ENCODE results near the gene RHOH.

Gene RHOH

DNA sequence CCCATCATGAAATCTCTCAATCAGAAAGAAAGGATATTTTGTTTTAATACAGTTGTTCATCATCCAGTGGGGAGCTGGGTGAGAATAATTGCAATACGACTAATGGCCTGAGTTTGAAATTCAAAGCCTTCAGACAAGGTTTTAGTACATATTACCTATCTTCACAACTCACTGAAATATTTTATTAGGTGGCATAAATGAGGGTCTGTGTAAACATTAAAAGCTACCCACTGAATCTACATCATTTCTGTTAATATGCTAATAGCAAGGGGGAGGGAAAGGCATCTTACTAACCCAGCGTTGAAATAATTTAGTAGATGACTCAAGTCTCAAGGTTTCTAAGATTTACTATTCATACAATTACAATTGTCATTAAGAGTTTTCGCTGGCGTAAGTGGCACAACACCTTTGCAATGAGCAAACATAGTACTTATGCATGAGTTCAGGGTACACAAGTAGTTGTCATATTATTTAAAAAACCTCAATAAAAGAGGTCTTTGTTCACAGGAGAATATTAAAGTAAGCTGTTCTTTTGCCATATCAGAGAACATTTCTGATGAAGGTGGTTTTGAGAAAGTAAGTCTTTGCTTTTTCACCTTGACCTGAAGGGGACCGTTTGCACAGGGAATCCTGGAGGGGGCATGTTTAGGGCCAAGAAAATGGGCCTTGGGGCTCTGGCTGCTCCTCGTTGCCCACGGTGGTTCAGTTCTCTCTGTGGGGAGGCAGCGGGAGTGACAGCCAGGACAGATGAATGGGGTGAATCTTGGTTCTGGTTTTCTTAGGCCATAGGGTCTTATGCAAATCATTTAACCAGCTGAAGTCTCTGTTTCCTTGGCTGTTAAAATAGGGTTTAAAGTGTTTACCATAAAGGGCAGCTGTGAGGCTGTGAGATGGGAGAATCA is 4.5 kb upstream of the RHOH start:
- TF ChIP-seq, protein P1, sequence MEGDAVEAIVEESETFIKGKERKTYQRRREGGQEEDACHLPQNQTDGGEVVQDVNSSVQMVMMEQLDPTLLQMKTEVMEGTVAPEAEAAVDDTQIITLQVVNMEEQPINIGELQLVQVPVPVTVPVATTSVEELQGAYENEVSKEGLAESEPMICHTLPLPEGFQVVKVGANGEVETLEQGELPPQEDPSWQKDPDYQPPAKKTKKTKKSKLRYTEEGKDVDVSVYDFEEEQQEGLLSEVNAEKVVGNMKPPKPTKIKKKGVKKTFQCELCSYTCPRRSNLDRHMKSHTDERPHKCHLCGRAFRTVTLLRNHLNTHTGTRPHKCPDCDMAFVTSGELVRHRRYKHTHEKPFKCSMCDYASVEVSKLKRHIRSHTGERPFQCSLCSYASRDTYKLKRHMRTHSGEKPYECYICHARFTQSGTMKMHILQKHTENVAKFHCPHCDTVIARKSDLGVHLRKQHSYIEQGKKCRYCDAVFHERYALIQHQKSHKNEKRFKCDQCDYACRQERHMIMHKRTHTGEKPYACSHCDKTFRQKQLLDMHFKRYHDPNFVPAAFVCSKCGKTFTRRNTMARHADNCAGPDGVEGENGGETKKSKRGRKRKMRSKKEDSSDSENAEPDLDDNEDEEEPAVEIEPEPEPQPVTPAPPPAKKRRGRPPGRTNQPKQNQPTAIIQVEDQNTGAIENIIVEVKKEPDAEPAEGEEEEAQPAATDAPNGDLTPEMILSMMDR (IDR thresholded peaks at IDR 0.05; ENCODE audit: control insufficient read depth, extremely low read depth, insufficient read depth), result no peak
- H3K4me3 ChIP-seq (ENCODE audit: low read depth, low read length), result peak overlapping the region; percentile 19; the same call in 1 of the 2 replicates
- no peak for DNase-seq (ENCODE audit: low read depth)

DNA sequence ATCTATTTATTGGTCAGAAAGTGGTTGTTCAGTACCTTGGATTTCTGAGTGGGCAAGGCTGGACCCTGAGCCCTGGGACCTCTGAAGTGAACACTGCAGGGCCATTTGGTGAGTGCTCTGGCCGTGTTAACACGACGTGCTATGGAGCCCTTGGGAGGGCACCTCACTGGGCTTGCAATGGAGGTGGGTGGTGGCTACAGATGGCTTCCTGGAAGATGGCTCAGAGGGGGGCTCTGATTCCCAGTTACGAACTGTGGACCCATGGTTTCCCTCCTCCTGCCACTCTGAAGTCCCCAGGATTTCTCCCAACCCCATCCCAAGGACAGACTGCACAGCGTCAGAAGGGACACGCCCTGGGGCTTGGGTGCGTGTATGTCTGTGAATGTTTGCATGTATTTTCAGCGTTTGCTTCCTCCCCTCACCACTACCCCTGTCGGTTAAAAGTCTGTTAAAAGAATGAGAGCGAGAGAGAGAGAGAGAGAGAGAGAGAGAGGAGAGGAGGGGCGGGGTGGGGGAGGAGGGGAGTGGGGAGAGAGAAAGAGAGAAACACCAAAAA is 3.7 kb upstream of the RHOH start:
- TF ChIP-seq, protein P1 (IDR thresholded peaks at IDR 0.05; ENCODE audit: control insufficient read depth, extremely low read depth, insufficient read depth), result no peak
- no peak overlapping the region for H3K4me3 ChIP-seq (ENCODE audit: low read depth, low read length)
- peak; percentile 27 for DNase-seq (ENCODE audit: low read depth)

DNA sequence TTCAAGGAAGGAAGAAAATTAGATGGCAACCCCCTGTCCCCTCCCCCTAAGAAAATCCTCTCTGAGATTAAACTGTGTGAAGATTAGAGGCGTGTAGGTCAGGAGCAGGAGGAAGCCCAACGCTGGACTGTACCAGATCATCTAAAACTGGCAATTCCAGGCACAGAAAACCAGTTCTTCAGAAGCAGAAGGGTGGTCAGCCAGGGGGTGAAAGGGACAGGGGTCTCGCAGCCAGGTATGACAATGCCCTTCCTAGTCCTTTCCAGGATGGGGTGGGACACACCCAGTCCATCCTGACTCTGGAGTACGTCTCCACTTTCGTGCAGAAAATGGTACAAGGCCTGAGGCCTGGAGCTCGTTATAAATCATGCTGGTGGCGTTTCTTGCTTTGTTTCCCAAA is 3.3 kb upstream of the RHOH start:
- no peak overlapping the region for H3K4me3 ChIP-seq (ENCODE audit: low read depth, low read length)
- DNase-seq (ENCODE audit: low read depth), result no peak
- TF ChIP-seq, protein P1 (IDR thresholded peaks at IDR 0.05; ENCODE audit: control insufficient read depth, extremely low read depth, insufficient read depth), result no peak

DNA sequence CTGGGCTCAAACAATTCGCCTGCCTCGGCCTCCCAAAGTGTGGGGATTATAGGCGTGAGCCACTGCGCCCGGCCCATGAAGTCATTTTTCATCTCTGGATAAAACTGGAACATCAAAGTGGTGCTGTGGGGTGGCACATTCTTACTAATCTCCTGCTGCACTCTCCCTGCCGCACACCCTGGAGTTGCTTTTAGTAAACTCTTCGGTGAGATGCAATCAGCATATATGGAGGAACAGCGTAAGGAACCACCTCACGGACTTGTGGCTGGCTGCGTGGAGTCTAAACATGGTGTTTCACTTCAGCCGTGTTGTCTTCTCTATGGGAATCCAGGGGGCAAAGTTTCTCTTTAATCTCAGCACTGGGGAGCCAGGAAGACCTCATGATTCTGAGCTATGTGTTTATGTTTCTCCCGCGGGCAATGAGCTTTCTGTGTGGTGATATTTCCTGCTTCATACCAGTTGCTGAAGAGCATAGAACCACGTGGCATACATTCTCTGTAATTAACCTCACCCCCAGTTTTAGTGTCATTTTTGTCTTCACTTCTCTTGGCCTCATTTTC is 2.1 kb upstream of the RHOH start:
- H3K4me3 ChIP-seq (ENCODE audit: low read depth, low read length), result no peak overlapping the region
- DNase-seq (ENCODE audit: low read depth), result no peak
- TF ChIP-seq, protein P1 (IDR thresholded peaks at IDR 0.05; ENCODE audit: control insufficient read depth, extremely low read depth, insufficient read depth), result no peak

DNA sequence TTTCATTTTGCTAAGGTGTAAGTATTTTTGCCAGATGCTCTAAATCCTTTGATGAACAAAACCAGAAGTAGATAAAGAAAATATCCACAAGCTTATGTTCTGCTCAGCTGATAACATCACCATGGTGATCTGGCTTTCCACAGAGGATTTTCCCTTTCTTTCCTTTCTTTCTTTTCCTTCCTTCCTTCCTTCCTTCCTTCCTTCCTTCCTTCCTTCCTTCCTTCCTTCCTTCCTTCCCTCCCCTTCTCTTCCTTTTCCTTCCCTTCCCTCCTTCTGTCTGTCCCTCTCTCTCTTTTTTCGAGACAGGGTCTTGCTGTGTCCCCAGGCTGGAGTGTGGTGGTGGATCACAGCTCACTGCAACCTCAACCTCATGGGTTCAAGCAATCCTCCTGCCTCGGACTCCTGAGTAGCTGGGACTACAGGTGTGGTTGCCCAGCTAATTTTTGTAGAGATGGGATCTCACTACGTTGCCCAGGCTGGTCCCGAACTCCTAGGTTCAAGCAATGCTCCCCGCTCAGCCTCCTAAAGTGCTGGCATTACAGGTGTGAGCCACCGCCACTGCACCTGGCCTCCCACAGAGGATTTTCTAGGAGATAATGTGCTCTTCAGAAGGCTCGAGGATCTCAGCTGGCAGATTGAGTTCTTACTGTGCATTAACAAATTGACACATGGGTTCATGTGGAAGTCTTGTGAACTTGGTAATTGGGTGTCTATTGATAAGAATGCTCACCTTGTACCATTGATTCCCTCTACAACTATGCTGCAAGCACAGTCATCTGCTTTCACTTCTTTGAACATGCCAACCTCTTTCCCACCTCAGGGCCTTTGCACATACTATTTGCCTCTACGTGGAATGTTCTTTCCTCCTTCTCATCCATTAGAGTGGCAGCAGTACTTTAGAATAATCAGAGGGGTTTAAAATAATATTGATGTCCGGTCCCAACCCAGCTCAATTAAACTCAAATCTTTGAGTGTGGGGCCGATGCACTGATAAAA is 1.4 kb upstream of the RHOH start:
- TF ChIP-seq, protein P1 (IDR thresholded peaks at IDR 0.05; ENCODE audit: control insufficient read depth, extremely low read depth, insufficient read depth), result no peak
- H3K4me3 ChIP-seq (ENCODE audit: low read depth, low read length), result no peak overlapping the region
- no peak for DNase-seq (ENCODE audit: low read depth)

DNA sequence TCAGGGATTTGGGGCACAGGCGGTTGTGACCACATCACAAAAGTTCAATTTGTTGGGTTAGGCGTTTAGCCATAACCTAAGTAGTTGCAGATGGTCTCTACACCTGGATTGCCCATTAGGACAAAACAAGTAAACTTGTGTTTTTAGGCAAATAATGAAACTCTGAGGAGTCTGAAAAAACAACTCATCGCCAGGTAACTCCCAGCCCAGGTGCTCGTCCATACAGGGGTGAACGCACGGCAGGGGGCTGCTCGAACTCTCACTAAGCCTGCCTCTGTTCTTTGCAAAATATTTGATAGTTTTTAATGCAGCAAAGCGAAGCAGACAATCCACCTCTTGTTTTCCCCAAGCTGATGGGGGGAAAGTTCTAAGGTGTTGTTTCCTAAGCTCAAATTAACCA is 559 bp upstream of the RHOH start:
- DNase-seq (ENCODE audit: low read depth), result no peak
- TF ChIP-seq, protein P1 (IDR thresholded peaks at IDR 0.05; ENCODE audit: control insufficient read depth, extremely low read depth, insufficient read depth), result no peak
- no peak overlapping the region for H3K4me3 ChIP-seq (ENCODE audit: low read depth, low read length)
